SK-N-SH (cell line): Measurements from ENCODE around the gene SPATA2.

Experiments used
- MXI1 ChIP-seq: IDR thresholded peaks from 2 replicates; pipeline ENCODE4 v1.6.1; 2012; ENCODE audit warnings: mild to moderate bottlenecking, low read depth, low read length, improper control_type of control experiment
- RFX5 ChIP-seq: IDR thresholded peaks from 2 replicates; pipeline ENCODE4 v1.6.1; 2012; ENCODE audit warnings: mild to moderate bottlenecking, improper control_type of control experiment, low read length
- TF ChIP-seq, protein P1 (sequence below): fragments of 200-600 bp; sonication (generic); IDR thresholded peaks from 2 replicates; pipeline ENCODE4 v1.6.1; 2017; ENCODE audit warnings: antibody characterized with exemption, mild to moderate bottlenecking, moderate library complexity

DNA sequence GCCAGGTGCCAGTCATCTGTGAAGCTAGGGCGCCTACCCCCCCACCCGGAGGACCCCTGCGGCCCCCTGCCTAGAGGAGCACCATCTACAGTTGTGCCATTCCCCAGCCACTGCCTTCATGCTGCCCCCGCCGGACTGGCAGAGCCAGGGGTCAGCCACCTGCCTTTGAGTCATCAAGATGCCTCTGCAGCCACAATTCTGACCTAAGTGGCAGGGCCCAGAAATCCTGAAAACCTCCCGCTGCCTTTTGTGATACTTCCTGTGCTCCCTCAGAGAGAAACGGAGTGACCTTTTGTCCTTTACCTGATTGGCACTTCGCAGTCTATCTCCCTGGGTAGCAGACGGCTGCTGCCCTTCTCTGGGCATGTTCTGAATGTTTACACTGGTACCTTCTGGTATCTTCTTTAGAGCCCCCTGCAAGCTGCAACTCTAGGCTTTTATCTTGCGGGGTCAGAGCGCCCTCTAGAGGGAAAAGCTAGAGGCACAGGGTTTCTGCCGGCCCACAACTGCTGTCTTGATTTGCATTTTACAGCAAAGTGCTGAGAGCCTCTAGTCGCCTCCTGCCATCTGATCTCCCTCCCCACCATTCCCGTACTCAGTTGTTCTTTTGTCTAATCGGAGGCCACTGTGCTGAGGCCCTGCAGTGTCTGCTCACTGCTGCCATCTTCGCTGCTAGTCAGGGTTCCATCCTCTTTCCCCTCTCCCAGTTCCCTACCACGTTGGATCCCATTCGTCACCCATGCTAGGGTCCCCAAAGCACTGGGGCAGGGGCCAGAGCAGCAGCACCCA, 26.9 kb downstream of the SPATA2 start:
- TF ChIP-seq MXI1 (no peak), RFX5 (no peak)
- TF ChIP-seq, protein P1, sequence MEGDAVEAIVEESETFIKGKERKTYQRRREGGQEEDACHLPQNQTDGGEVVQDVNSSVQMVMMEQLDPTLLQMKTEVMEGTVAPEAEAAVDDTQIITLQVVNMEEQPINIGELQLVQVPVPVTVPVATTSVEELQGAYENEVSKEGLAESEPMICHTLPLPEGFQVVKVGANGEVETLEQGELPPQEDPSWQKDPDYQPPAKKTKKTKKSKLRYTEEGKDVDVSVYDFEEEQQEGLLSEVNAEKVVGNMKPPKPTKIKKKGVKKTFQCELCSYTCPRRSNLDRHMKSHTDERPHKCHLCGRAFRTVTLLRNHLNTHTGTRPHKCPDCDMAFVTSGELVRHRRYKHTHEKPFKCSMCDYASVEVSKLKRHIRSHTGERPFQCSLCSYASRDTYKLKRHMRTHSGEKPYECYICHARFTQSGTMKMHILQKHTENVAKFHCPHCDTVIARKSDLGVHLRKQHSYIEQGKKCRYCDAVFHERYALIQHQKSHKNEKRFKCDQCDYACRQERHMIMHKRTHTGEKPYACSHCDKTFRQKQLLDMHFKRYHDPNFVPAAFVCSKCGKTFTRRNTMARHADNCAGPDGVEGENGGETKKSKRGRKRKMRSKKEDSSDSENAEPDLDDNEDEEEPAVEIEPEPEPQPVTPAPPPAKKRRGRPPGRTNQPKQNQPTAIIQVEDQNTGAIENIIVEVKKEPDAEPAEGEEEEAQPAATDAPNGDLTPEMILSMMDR: peak; percentile 95
